Activated CD4-positive, alpha-beta T cell treated with anti-CD3 and anti-CD28 coated beads for 48 hours (primary cell): ENCODE measurements around the gene LYRM9.
"Not testable (repeated sequence)": the region's sequence is repeated elsewhere in the genome, so short reads cannot be mapped to it uniquely, and the experiment has no call there.

Experiments
- DNase-seq: peaks from one replicate; pipeline ENCODE4 v3.0.0-alpha.2; 2020

The LYRM9 gene

DNA sequence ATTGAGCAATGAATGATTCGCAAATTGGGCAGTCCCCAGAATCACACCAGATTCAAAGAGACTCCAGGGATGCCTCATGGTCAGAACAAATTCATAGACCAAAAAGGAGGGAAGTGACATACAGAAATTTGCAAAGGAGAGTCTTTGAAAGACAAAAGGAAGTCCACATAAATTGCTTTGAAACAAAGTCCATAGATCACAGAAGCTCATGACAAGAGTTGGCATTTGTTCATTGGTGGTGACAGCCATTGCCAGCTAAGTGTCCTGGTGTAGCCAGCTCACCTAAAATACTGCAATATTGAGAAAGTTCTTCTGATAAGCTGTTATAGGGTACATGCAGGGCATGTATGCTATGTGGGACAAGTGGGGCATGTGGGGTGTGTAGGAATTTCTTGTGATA lies 55.4 kb downstream of the LYRM9 start:
- not testable (repeated sequence) for DNase-seq

GRCh38 chr17:27836651-27837050 lies 56.5 kb downstream of the LYRM9 start:
- no peak for DNase-seq

- DNase-seq: no peak
Observed at GRCh38 chr17:27834571-27834970, 58.6 kb downstream of the LYRM9 start.

- DNase-seq: no peak
Observed at GRCh38 chr17:27832831-27833230, 60.3 kb downstream of the LYRM9 start.

DNA sequence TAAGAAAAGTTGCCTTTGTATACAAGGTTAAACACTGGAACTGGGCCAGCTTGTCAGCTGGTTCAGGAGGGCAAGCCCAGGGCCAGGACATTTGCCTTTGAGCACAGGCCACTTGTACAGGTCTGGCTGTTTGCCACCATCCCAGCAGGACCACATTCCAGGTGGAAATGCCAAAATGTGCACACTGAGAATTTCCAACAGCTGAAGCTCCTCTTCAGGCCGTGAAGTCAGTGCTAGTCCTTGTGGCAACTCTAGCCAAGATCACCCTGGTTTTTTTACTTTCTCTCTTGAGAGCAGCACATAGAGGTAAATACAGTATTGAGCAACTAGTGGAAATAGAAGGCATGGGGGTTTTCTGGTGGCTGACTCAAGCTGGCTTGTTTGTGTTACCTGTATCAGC lies 63.3 kb downstream of the LYRM9 start:
- not testable (repeated sequence) for DNase-seq

DNA sequence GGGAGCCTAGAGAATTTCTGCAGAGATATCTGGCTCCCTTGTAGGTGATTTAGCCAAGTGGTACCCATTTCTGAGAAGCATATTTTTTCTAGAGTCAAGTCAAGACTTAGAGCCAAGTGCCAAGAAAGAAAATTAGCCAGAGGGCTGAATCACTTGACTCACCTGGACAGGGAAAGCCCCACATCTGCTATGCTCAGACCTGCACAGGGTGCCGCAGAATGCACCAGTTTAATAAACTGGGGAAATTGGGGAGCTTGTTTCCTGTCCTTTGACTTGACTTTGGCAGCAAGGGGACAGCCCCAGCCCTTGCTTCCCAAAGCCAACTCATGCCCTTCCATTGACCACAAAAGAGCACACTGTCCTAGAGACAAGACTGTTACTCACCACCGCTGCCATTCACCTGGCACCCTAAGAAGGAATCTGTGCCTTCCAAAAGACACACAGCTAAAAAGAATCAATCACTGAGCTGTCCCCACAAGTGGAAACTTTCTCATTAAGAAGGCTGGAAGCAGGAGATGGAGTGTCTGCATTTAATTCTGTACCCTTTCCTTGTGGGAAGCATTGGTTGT lies 63.9 kb downstream of the LYRM9 start:
- DNase-seq: not testable (repeated sequence)
